PC-3 (cell line): ENCODE measurements around the gene ZNF330. TPM values are rescaled to one million over a fixed set of nuclear protein-coding genes. Genes with fewer than 3 reads are reported as not detected.

ENCODE experiments used
- ATAC-seq: fragments of 200-7000 bp; cut with Tn5 transposase; 2 replicates; pipeline ENCODE4 v1.9.1; 2020; ENCODE audit warnings: mild to moderate bottlenecking, moderate library complexity
- BruUV-seq: library from RNA; stranded (reverse); fragments of 400-500 nt; replicated peaks from 2 replicates; lab custom pipeline; 2021; lab: Mats Ljungman, UMichigan
- CTCF ChIA-PET: fragments of 300-600 bp; sonication (Branson Sonifier 250); formaldehyde crosslinking; loops from one replicate; lab custom pipeline; 2022; ENCODE audit warnings: antibody characterized with exemption; lab: Charles Lee
- POLR2A ChIA-PET: fragments of 300-600 bp; sonication (Branson Sonifier 250); formaldehyde crosslinking; loops from one replicate; lab custom pipeline; 2022; ENCODE audit warnings: antibody characterized with exemption; ENCODE audit not compliant: unreplicated experiment; lab: Charles Lee
- DNase-seq: peaks from one replicate; pipeline ENCODE4 v3.0.0-alpha.2; 2015
- H2AFZ ChIP-seq: fragments of 300-600 bp; sonication (generic); 2 replicates; pipeline ENCODE4 v1.6.0; 2016; ENCODE audit warnings: antibody characterized with exemption, low read length
- H3F3A ChIP-seq: fragments of 300-600 bp; sonication (generic); one replicate; pipeline ENCODE4 v1.6.0; 2017; ENCODE audit warnings: antibody characterized with exemption, low read length, control low read depth, mild to moderate bottlenecking; ENCODE audit not compliant: unreplicated experiment
- H3K27ac ChIP-seq: fragments of 300-600 bp; sonication (generic); 2 replicates; pipeline ENCODE4 v1.5.1; 2016; ENCODE audit warnings: mild to moderate bottlenecking, low read length
- H3K27me3 ChIP-seq: fragments of 300-600 bp; sonication (generic); 2 replicates; pipeline ENCODE4 v1.6.1; 2016; ENCODE audit warnings: low read length, mixed read lengths
- H3K36me3 ChIP-seq: fragments of 300-600 bp; sonication (generic); 2 replicates; pipeline ENCODE4 v1.6.1; 2016; ENCODE audit warnings: low read depth, mixed run types, low read length, mixed read lengths
- H3K4me1 ChIP-seq: fragments of 300-600 bp; sonication (generic); 2 replicates; pipeline ENCODE4 v1.5.1; 2016; ENCODE audit warnings: low read length; ENCODE audit not compliant: insufficient read depth
- H3K4me2 ChIP-seq: fragments of 300-600 bp; sonication (generic); 2 replicates; pipeline ENCODE4 v1.6.0; 2016; ENCODE audit warnings: low read length
- H3K4me3 ChIP-seq: fragments of 300-600 bp; sonication (generic); 2 replicates; pipeline ENCODE4 v1.5.1; 2016; ENCODE audit warnings: mild to moderate bottlenecking, low read length, mixed read lengths
- H3K79me2 ChIP-seq: fragments of 300-600 bp; sonication (generic); 2 replicates; pipeline ENCODE4 v1.6.1; 2017; ENCODE audit warnings: low read length, mixed read lengths
- H3K9ac ChIP-seq: fragments of 300-600 bp; sonication (generic); 2 replicates; pipeline ENCODE4 v1.6.0; 2016; ENCODE audit warnings: mild to moderate bottlenecking, low read length
- H3K9me2 ChIP-seq: fragments of 300-600 bp; sonication (generic); replicated peaks from 2 replicates; pipeline ENCODE4 v1.6.1; 2016; ENCODE audit warnings: mixed run types, low read length, mixed read lengths
- H3K9me3 ChIP-seq: fragments of 300-600 bp; sonication (generic); 2 replicates; pipeline ENCODE4 v1.6.1; 2016; ENCODE audit warnings: low read length, mixed read lengths
- H4K20me1 ChIP-seq: fragments of 300-600 bp; sonication (generic); 2 replicates; pipeline ENCODE4 v1.6.1; 2016; ENCODE audit warnings: low read length, mixed read lengths
- CTCF ChIP-seq: fragments of 300-600 bp; sonication (generic); conservative IDR thresholded peaks from 2 replicates; pipeline ENCODE4 v1.5.1; 2017; ENCODE audit warnings: antibody characterized with exemption, low read depth, mild to moderate bottlenecking, low read length
- EZH2 ChIP-seq: fragments of 300-600 bp; sonication (generic); IDR thresholded peaks from one replicate; pipeline ENCODE4 v1.6.1; 2017; ENCODE audit warnings: antibody characterized with exemption, mild to moderate bottlenecking, low read length; ENCODE audit not compliant: unreplicated experiment
- EZH2phosphoT487 ChIP-seq: fragments of 300-600 bp; sonication (generic); IDR thresholded peaks from 2 replicates; pipeline ENCODE4 v1.6.1; 2018; ENCODE audit warnings: mild to moderate bottlenecking, antibody characterized with exemption, low read length, borderline replicate concordance
- intact Hi-C: fragments of 100-400 bp; cut with micrococcal nuclease; formaldehyde crosslinking; loops from 2 replicates; pipeline ENCODE4 v1.9.0; 2023
- total RNA-seq: library from RNA; depleted of rRNA; stranded (reverse); fragments of >200 nt; gene quantifications from 2 replicates; pipeline ENCODE4 v1.2.3, GENCODE V29; 2014

The ZNF330 gene
- total RNA-seq, 1 experiment from 2014 or later, result 44.4 TPM

GRCh38 chr4:141196227-141196933 is 24.3 kb upstream of the ZNF330 start:
- DNase-seq (no peak), ATAC-seq (no peak)
- H3K4me3 ChIP-seq, result no peak overlapping the region
- H3K36me3 ChIP-seq, result no peaks in the 10 kb centered on the region
- CTCF ChIA-PET, result no interaction called here
- no TSS peak for BruUV-seq
- H3F3A ChIP-seq, result no peaks in the 10 kb centered on the region
- TF ChIP-seq EZH2phosphoT487 (no peak), EZH2 (no peak), CTCF (no peak)
- POLR2A ChIA-PET, result no interaction called here
- H3K9me3 ChIP-seq, result no peaks in the 10 kb centered on the region
- no peaks in the 10 kb centered on the region for H3K79me2 ChIP-seq
- no peak overlapping the region for H3K4me2 ChIP-seq
- H3K27me3 ChIP-seq, result peaks cover 22% of the 10 kb centered on the region
- H4K20me1 ChIP-seq, result no peaks in the 10 kb centered on the region
- intact Hi-C loops, result no loop called here
- no peak overlapping the region for H3K27ac ChIP-seq
- H3K9me2 ChIP-seq, result no peaks in the 10 kb centered on the region
- no peak overlapping the region for H2AFZ ChIP-seq
- H3K9ac ChIP-seq, result no peak overlapping the region
- H3K4me1 ChIP-seq, result no peaks in the 10 kb centered on the region

GRCh38 chr4:141207961-141208360 is 12.7 kb upstream of the ZNF330 start:
- POLR2A ChIA-PET, result no interaction called here
- no peak for TF ChIP-seq CTCF
- no TSS peak for BruUV-seq

GRCh38 chr4:141210168-141210567 is 10.5 kb upstream of the ZNF330 start:
- H3K4me2 ChIP-seq, result no peak overlapping the region
- no peak overlapping the region for H3K9ac ChIP-seq
- CTCF ChIA-PET, result no interaction called here
- BruUV-seq, result no TSS peak
- H3K36me3 ChIP-seq, result no peaks in the 10 kb centered on the region
- DNase-seq, result no peak
- intact Hi-C loops, result no loop called here
- H3K27ac ChIP-seq, result no peak overlapping the region
- H3K4me3 ChIP-seq, result no peak overlapping the region
- H3K9me3 ChIP-seq, result no peaks in the 10 kb centered on the region
- H2AFZ ChIP-seq, result no peak overlapping the region
- POLR2A ChIA-PET, result no interaction called here
- no peaks in the 10 kb centered on the region for H3F3A ChIP-seq
- no peaks in the 10 kb centered on the region for H3K4me1 ChIP-seq
- TF ChIP-seq EZH2phosphoT487, result no peak
- TF ChIP-seq EZH2, result no peak
- TF ChIP-seq CTCF, result no peak
- H3K9me2 ChIP-seq, result no peaks in the 10 kb centered on the region
- H4K20me1 ChIP-seq, result no peaks in the 10 kb centered on the region
- ATAC-seq, result no peak
- peaks cover 61% of the 10 kb centered on the region for H3K27me3 ChIP-seq
- no peaks in the 10 kb centered on the region for H3K79me2 ChIP-seq

More at GRCh38 chr4:141207961-141208360, 12.7 kb upstream of the ZNF330 start:
- Histone ChIP-seq H3K79me2 (no peaks in the 10 kb centered on the region), H3K9me3 (no peaks in the 10 kb centered on the region), H3K4me2 (no peak overlapping the region), H3K27me3 (peaks cover 70% of the 10 kb centered on the region), H3K9me2 (no peaks in the 10 kb centered on the region), H3K36me3 (no peaks in the 10 kb centered on the region), H3F3A (no peaks in the 10 kb centered on the region), H2AFZ (no peak overlapping the region), H3K4me3 (no peak overlapping the region), H3K4me1 (no peaks in the 10 kb centered on the region), H3K9ac (no peak overlapping the region), H3K27ac (no peak overlapping the region), H4K20me1 (no peaks in the 10 kb centered on the region)
- no peak for ATAC-seq
- CTCF ChIA-PET, result no interaction called here
- no peak for DNase-seq
- intact Hi-C loops, result no loop called here
